ENCODE measurements around the gene WSCD2.

WSCD2 gene

GRCh38 chr12:108252523-108252922 is 123.4 kb downstream of the WSCD2 start:
- H3K4me3 ChIP-seq (ENCODE audit: low read depth, low read length) = no peak overlapping the region
- in situ Hi-C loops (cut with HindIII; ENCODE audit: low sequenced_read_pairs) = no loop called here
- no peak for TF ChIP-seq CTCF (IDR thresholded peaks at IDR 0.05; ENCODE audit: low read depth, low read length, missing control alignments)
- DNase-seq (ENCODE audit: low read depth) = no peak

- H3K4me3 ChIP-seq (ENCODE audit: low read depth, low read length) = no peak overlapping the region
- no peak for DNase-seq (ENCODE audit: low read depth)
- TF ChIP-seq CTCF (IDR thresholded peaks at IDR 0.05; ENCODE audit: low read depth, low read length, missing control alignments) = no peak
- in situ Hi-C loops (cut with HindIII; ENCODE audit: low sequenced_read_pairs) = no loop called here
Measured at GRCh38 chr12:108253540-108253939, 124.5 kb downstream of the WSCD2 start.

- TF ChIP-seq CTCF (IDR thresholded peaks at IDR 0.05; ENCODE audit: low read depth, low read length, missing control alignments) = no peak
- in situ Hi-C loops (cut with HindIII; ENCODE audit: low sequenced_read_pairs) = no loop called here
- no peak for DNase-seq (ENCODE audit: low read depth)
- H3K4me3 ChIP-seq (ENCODE audit: low read depth, low read length) = no peak overlapping the region
Measured at GRCh38 chr12:108254030-108254429, 124.9 kb downstream of the WSCD2 start.

- no peak for DNase-seq (ENCODE audit: low read depth)
- in situ Hi-C loops (cut with HindIII; ENCODE audit: low sequenced_read_pairs) = no loop called here
- no peak for TF ChIP-seq CTCF (IDR thresholded peaks at IDR 0.05; ENCODE audit: low read depth, low read length, missing control alignments)
- H3K4me3 ChIP-seq (ENCODE audit: low read depth, low read length) = no peak overlapping the region
Measured at GRCh38 chr12:108254517-108255251, 125.6 kb downstream of the WSCD2 start.

- no peak overlapping the region for H3K4me3 ChIP-seq (ENCODE audit: low read depth, low read length)
- in situ Hi-C loops (cut with HindIII; ENCODE audit: low sequenced_read_pairs) = no loop called here
- no peak for TF ChIP-seq CTCF (IDR thresholded peaks at IDR 0.05; ENCODE audit: low read depth, low read length, missing control alignments)
- no peak for DNase-seq (ENCODE audit: low read depth)
Measured at GRCh38 chr12:108255252-108255602, 126.1 kb downstream of the WSCD2 start.

- in situ Hi-C loops (cut with HindIII; ENCODE audit: low sequenced_read_pairs) = no loop called here
- no peak for TF ChIP-seq CTCF (IDR thresholded peaks at IDR 0.05; ENCODE audit: low read depth, low read length, missing control alignments)
- no peak for DNase-seq (ENCODE audit: low read depth)
- no peak overlapping the region for H3K4me3 ChIP-seq (ENCODE audit: low read depth, low read length)
Measured at GRCh38 chr12:108257004-108257403, 127.9 kb downstream of the WSCD2 start.
